ENCODE measurements around the gene ARHGAP8.

DNA sequence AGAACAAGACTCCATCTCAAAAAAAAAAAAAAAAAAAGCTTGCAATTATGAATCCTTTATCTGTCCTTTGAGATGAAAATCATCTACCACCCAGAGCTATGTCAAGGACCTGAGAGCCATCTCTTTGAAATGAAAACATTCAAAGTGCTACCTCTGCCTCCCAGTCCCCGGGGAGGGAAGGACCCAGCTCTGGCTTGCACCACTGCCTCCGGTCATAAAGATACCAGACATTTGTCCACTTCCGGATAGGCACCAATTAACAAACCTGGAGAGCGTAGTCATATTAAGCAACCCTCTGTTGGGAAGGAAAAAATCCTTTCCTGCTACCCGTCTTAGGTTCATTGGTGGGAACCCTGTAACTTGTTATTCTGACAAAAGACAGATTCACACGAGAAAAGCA lies 98.6 kb downstream of the ARHGAP8 start:
- no peak for TF ChIP-seq CTCF (conservative IDR thresholded peaks at IDR 0.05 in 1 of 2, IDR thresholded peaks at IDR 0.05 in 1 of 2; ENCODE audit: low read depth in 1 of 2, low read length in 2 of 2)
- no peak for TF ChIP-seq EZH2 (IDR thresholded peaks at IDR 0.05; ENCODE audit: low read length, missing control alignments)
